GM19468 (cell line): ENCODE measurements around the gene FOXJ3.

Experiments used
- ATAC-seq: cut with Tn5 transposase; IDR thresholded peaks from one replicate; pipeline ENCODE4 v1.9.1; 2021; ENCODE audit warnings: mild to moderate bottlenecking, moderate library complexity, moderate number of reproducible peaks; ENCODE audit not compliant: unreplicated experiment; ENCODE audit errors: extremely low read depth

The FOXJ3 gene

DNA sequence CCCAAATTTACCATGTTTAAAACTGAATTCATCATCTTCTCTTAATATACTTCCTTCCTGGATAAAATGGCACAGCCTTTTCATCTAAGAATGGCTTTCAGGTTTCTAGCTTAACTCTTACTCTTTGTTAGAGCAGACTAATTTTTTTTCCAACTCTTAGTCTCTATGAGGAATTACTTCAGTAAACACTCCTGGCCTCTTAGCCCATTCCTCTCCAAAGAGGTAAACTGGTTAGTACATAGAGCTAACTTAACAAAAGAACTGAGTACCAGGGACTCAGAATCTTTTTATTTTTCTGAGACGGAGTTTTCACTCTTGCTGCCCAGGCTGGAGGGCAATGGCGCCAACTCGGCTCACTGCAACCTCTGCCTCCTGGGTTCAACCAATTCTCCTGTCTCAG is 21.1 kb downstream of the FOXJ3 start:
- ATAC-seq = no peak

DNA sequence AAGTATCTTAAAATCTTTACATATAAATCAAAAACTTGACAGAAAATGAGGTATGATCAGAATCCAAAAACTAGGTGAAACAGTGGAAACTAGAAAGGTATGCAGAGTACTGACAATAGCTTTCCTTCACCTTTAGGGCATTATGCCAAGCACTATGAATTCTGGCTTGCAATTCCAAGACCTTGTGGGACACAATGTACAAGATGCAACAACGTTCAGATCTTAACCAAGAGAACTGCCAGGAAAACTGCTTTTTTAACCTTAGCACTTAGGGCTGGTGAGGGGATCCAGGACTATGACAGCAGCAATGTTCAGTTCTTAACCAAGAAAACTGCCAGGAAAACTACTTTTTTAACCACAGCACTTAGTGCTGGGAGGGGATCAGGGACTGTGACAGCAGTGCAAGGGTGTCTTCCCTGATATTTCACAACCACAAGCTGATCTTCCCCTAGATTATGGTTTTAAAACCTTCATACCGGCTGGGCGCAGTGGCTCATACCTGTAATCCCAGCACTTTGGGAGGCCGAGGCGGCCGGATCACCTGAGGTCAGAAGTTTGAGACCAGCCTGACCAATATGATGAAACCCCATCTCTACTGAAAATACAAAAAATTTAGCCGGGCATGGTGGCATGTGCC is 22.3 kb downstream of the FOXJ3 start:
- no peak for ATAC-seq

DNA sequence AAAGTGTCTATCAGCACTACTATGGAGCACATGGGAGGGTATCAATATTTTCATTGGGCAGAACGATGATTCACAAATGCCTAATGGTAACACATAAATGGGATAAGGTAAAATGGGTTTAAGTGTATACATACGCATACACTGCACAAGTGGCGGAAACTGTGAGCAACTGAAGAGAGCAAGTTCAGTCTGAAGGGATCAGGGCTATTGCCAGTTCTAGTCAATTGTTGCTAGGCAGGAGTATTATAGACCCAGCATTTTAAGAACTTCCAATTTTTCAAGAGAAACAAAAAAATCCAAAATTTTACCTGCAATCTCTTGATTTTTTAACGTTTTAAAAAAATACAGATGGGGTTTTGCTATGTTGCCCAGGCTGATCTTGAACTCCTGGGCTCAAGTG is 23.1 kb downstream of the FOXJ3 start:
- ATAC-seq = no peak

DNA sequence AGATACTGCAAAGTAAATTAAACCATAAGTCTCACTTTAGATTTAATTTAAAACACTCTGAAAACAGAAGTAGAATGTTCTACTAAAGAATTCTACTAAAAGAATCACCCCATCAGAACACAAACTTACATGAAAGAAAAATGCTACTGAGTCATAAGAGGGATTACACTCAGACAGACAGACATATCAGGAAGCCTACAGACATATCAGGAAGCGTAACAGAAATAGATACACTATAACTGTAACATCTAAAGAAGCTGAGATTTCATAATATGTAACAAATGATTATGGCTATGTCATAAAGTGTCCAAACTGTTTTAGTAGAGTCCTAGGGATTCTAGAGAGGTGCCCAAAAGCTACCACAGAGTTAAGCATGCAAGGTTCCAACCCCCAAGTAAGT is 23.9 kb downstream of the FOXJ3 start:
- ATAC-seq = no peak

DNA sequence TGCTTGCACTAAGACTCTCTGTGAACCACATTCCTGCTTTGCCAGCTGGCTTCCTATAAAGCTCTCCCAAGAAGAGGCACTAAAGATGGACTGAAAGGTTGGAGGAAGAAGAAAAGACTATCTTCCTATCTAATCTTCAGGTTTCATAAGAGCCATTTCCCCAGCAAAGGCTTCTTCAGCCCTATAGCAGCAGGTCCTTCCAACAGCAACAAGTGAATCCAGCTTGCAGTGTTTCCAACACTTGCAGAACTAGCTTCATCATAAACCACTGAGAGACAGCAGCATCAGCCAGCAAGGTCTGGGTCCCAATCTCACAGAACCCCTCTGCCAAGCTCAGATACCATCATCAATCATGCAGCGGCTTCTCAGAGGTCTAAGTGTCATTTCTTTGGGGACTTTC is 28.1 kb downstream of the FOXJ3 start:
- no peak for ATAC-seq

DNA sequence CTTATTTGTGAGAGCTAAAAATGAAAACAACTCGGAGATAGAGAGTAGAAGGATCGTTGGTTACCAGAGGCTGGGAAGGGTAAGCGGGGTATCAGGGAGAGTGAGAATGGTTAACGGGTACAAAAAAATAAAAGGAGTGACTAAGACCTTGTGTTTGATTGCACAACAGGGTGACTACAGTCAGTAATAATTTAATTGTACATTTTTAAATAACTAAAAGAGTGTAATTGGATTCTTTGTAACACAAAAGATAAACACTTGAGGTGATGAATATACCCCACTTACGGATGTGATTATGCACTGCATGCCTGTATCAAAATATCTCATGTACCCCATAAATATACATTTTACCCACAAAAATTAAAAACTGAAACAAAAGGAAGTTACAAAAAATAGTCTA is 29.4 kb downstream of the FOXJ3 start:
- ATAC-seq = no peak

DNA sequence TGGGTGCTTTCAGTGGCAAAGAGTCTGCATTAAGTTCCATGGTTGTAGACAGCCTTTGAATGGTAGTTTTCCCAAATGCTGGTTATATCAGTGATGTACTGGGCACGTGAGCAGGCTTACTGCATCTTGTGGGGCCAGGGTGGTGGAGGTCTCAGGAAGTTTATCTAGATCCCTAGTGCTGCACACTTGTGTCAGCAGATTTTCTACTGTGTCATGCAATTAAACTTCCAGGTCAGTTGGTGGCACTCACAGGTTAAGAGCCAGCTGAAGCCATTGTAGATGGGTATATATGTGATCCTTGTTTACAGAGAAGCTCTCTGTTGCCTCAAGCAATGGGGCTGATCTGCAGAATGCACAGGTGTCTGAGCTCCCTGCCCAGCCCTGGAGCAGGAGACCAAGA is 33.0 kb downstream of the FOXJ3 start:
- no peak for ATAC-seq

DNA sequence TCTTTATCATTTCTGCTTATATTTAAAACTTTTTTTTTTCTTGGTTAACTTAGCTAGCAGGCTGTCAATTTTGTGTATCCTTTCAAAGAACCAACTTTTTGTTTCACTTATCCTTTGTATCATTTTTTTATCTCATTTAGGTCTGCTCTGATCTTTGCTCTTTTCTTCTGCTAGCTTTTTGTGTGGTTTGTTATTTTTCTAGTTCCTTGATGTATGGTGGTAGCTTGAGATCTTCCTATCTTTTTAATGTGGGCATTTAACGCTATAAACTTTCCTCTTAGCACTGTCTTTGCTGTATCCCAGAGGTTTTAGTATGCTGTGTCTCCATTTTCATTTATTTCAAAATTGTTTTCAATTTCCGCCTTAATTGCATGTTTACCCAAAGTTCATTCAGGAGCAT is 36.5 kb downstream of the FOXJ3 start:
- ATAC-seq = no peak

DNA sequence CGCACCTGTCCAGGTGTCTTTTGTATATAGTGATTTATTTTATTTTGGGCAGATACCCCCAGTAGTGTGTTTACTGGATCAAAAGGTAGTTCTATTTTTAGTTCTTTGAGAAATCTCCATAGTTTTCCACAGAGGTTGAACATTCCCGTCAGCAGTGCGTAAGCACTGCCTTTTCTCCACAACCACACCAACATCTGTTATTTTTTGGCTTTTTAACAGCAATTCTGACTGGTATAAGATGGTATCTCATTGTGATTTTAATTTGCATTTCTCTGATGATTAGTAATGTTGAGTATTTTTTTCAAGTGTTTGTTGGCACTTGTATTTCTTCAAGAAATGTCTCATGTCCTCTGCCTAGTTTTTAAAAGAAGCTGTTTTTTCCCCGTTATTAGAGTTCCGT is 39.2 kb downstream of the FOXJ3 start:
- ATAC-seq = no peak

DNA sequence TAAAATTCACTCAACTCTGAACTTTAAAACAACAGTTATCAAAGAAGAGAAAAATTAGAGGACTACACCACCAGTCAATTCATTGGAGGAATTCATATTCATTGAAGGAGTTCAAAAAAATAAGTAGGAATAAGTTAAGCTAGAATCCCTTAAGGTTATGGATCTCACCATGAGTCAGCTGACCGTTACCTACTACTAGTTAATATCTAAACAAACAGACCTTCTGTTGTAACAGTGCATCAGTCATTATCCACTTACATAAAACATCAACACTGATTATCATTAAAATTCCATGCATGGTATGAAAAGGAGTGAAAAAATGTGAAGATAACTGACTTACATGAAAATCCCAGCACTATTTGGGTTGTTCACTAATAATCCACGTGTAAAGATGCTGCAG is 44.9 kb downstream of the FOXJ3 start:
- ATAC-seq = no peak

DNA sequence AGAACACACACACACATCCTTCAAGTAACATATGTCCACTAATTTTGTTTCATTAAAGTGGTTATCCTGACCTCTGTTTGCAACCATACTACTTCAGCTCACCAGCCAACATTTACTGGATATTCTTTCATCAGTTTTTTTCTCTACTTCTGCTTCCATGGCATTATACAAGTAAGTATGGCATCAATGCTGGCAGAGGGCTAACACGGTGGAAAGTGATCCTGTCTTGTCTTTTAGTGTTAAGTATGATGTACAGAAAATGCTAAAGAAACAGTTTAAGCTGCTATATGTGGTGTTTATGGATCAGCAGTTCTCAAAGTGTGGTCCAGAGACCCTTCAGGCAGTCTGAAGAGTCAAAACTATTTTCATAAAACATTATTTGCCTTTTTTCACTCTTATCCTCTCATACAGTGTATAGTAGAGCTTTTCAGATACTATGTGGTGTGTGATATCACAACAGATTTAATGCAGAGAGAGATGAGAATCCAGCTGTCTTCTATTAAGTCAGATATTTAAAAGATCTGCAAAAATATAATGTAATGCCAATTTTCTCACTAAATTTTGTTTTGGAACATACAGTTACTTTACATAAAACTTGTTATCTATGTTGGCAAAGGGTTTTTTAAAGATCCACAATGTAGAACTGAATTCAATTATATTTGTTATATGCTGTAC is 46.6 kb downstream of the FOXJ3 start:
- no peak for ATAC-seq

DNA sequence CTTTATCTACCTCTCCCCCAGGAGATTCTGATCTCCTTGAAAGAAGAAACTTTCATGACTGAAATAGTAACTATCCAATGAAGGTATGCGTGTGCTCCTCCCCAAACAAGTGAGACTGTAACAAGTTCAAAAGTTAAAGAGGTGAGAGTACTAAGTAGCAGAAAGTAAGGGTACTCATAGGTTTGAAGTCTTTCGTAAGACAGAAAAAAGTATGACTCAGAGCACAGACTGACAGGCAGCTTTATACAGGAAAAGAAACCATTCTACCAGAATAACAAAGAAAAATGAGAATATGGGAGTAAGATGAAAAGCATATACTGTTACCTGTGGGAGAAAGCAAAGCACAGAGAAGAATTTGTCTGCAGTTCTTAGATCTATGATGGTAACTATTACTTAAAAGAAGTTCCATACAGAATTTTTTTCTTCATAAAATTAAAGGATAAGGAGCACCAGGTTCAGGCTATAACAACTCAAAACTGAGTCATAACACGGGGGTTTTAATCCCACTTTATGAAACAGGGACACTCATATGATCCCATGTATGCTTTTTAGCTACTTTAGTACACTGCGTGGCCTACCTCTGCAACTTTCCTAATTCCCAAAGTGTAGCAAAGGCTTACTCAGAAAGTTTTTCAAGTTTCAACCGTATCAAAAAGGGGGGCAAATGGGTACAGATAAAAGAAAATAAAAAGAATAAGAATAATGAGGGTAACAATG is 52.0 kb downstream of the FOXJ3 start:
- ATAC-seq = no peak

DNA sequence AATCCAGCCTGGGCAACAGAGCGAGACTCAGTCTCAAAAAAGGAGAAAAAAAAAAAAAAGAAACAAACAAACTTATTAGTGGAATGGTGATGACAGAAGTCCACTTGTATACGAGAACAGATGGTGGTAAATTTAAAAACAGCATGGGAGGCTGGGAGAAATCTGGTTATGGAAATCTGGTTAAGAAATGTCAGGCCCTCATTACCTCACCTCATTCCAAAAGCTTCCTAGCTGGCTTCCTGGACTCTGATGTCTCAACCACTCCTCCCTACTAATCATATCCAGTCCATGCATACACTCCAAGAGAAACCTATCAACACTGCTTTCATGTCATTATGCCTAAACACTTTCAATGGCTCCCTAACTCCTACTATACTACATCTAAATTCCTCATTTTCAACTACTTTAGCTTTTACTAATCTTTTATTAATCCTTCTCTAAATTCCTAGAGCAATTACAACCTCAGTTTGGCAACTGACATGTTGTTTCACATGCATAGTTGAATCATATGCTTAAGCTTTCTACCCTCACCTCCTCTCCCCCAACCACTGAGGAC is 52.9 kb downstream of the FOXJ3 start:
- no peak for ATAC-seq

DNA sequence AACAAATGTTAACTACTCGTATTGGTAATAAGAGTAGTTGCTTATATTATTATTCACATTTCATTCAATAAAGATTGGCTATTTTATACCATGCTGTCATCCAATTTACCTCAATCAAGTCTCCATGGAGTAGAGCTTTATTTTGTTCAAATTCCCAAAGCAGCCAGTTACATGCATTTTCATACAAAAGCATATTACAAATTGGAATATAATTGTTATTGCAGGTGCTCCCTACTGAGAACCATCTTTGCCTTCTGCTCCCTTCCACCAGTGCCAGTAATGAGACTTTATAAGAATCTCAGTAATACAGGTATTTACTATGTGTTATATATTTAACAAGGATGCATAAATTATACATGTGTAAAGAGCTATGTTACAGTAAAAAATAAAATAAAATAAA is 54.2 kb downstream of the FOXJ3 start:
- ATAC-seq = no peak

DNA sequence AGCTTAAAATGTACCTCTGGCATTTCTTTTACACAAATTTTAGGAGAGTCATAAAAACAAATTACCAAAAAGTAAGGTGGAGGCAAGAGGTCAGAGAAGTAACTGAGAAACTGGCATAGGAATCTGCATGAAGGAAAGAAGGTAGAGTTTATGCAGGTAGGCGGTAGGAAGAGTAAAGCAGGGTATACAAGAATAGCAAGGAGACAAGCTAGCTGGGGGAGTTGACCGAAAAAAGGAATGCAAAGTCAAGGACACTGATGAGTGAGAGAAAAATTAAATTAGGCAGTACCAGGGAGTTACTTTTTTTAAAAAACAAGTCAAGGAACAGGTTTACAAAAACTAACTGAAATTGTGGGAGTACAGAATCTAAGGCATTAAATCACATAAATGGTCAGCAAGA is 56.0 kb downstream of the FOXJ3 start:
- no peak for ATAC-seq

DNA sequence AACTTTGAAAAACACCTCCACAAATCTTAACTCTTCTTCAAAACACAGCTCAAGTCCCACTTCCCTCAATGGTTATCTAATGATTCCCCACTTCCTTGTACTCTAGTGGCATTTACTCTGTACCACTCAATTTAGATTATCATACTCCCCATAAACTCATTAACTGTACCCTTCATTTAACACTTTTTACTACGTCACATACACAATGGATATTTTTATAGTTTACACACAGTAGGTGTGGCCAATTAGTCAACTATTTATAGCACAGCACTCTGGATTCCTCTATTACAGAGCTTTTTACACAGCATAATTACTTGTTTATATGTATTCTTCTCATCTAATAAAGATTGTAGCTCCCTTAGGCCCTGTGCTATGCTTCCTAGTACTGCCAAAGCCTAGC is 62.1 kb downstream of the FOXJ3 start:
- no peak for ATAC-seq

DNA sequence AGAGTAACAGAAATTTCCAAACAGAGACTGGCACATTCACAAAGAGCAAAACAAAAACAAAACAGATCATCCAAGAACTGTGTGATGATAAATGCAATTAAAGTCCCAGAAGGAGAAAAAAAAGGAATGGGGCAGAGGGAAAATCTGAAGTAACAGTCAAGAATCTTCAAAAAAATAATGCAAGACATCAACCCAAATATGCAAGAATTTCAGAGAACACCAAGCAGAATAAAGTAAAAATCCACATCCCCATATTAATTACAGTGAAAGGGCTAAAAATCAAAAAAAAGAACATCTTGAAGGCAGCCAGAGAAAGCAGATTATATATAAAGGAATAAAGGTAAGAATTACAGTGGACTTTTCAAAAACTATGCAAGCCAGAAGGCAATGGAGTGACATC is 67.1 kb downstream of the FOXJ3 start:
- no peak for ATAC-seq

DNA sequence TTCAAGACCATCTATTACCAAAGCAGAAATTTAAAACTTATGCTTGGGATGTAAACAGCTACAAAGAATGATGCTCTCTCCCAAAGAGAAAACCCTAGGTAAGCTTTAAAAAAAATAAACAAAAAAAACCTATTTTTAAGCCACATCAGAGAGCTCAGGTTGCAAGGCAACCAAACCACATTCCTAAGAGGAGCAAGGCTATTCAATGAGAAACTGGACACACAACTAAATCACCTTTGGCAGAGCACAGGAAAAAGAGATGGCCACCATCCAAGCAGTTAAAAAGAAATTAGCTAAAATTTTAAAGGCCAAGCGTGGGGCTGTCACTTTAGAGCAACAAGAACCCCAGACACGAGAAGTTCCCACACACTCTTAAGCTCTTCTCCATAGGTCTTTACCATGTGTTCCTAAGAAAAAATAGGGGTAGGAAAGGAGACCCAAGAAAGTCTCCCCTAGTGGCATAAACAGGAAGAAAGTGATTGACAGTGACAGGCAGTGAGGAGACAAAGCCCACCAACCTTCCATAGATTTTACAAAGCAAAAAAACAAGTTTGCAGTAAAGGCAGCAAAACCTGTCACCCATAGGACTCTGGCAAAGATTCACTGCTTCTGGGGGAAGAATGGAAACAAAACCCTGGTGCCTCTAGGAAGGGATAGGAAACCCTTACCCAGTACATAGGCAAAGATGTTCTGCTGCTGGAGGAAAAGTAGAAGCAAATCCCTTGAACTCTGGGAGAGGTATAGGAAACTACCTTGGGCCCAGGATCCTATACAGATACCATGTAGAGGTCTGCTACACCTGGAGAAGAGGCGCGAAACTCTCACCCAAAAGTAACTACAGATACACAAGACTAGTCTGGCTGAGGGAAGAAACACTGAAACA is 68.5 kb downstream of the FOXJ3 start:
- no peak for ATAC-seq

DNA sequence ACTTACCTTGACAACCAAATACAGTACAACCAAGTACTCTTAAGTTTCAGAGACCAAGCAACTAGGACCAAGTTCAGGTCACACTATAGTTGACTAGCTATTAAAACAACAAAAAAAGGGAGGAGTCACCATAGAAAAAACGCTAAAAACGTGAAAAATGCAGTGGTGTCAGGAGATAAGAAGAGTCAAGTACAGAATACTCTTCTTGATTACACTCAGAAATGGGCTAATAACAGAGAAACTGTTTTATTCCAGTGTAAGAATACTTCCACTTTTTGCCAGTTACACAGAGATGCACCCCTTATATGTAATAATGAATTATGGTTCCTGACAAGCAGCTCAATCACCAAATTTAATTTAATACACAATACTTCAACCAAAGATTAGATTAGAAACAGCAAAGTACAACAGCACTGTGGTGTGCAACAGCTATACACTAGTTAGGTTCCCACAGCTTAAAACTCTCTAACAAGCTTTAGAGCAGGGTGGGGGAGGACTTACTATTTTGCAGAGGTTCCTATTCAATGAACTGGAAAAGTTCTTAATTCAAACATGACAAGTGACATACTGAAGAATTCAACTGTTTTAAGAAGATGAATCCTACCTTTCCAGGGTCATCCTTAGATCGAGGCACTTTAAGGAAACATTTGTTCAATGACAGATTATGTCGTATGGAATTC is 70.4 kb downstream of the FOXJ3 start:
- no peak for ATAC-seq

DNA sequence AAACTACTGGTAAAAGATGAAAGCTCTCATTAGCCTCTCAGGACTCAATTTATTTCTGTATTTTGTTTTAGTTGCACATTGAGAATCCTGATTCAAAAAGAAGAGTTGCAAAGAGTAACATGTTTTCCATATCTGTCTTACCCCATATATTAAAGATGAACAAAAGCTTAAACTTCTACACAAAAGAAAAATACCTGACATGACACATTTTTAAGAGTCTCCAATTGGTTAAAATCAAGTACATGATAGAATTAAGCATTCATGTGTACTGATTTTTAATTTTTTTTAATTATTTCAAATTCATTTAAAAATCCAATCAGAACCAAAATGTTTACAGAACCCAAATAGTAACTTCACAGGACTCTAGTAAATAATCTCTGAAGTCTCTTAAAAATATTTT is 72.0 kb downstream of the FOXJ3 start:
- no peak for ATAC-seq
